K562 (cell line): ENCODE data around the gene MARS1. TPM values are rescaled to one million over a fixed set of nuclear protein-coding genes. Genes with fewer than 3 reads are reported as not detected.

Source experiments
- ATAC-seq: fragments of 200-7000 bp; cut with Tn5 transposase; 3 replicates; pipeline ENCODE4 v1.9.1; 2020; ENCODE audit warnings: moderate library complexity
- BruUV-seq: library from RNA; stranded (reverse); fragments of 400-500 nt; replicated peaks from 2 replicates; lab custom pipeline; 2021; lab: Mats Ljungman, UMichigan
- CTCF ChIA-PET: fragments of 300-600 bp; formaldehyde crosslinking; extraction: SDS; loops from one replicate; lab custom pipeline; 2021; ENCODE audit warnings: low intra/inter-chr PET ratio; lab: Yijun Ruan, JAX
- POLR2A ChIA-PET: fragments of 300-600, 350-650 bp; sonication (Branson Sonifier 250); formaldehyde crosslinking; extraction: SDS; loops from one replicate; lab custom pipeline; 2021; ENCODE audit warnings: antibody characterized with exemption, inconsistent platforms; lab: Yijun Ruan, JAX
- DNase-seq, 4 experiments: peaks; one replicate each; pipeline versions ENCODE4 v3.0.0 to v3.0.0-alpha.2; 2011 to 2018; ENCODE audit warnings: low spot score in 3 of 4, mixed read lengths in 3 of 4; ENCODE audit errors: extremely low read depth in 1 of 4
- FAIRE-seq: peaks from 2 replicates; lab custom pipeline; 2011; peaks lifted over from hg19 to GRCh38; lab: Jason Lieb, UNC
- H2AFZ ChIP-seq: 2 replicates; pipeline ENCODE4 v1.6.0; 2011; ENCODE audit warnings: low read depth, low read length, control low read depth, inconsistent platforms
- H3K27ac ChIP-seq: fragments of 200-600 bp; 3 replicates; pipeline ENCODE4 v1.8.0; 2011; ENCODE audit warnings: low read depth, mild to moderate bottlenecking, control low read depth, inconsistent platforms, low read length, moderate library complexity, mixed read lengths; ENCODE audit errors: extremely low read depth
- H3K27me3 ChIP-seq, 2 experiments: fragments of 300-600 bp in 1 of 2; 2 replicates in 1 of 2; 3 replicates in 1 of 2; pipeline versions ENCODE4 v1.6.0 to v1.8.0; 2011; ENCODE audit warnings: inconsistent platforms in 2 of 2, low read length in 2 of 2, mild to moderate bottlenecking in 1 of 2, mixed read lengths in 1 of 2, moderate library complexity in 1 of 2; ENCODE audit not compliant: control insufficient read depth in 2 of 2, insufficient read depth in 2 of 2
- H3K36me3 ChIP-seq: fragments of 300-600 bp; 3 replicates; pipeline ENCODE4 v1.8.0; 2011; ENCODE audit warnings: mild to moderate bottlenecking, low read length, inconsistent platforms; ENCODE audit not compliant: control insufficient read depth, insufficient read depth
- H3K4me1 ChIP-seq, 2 experiments: fragments of 200-600 bp in 1 of 2; replicated peaks in 1 of 2; 2 replicates in 1 of 2; 3 replicates in 1 of 2; pipeline versions ENCODE4 v1.5.1 to v1.8.0; 2011; ENCODE audit warnings: inconsistent platforms in 2 of 2, low read length in 2 of 2, mild to moderate bottlenecking in 1 of 2, mixed read lengths in 1 of 2, moderate library complexity in 1 of 2; ENCODE audit not compliant: control insufficient read depth in 2 of 2, insufficient read depth in 2 of 2
- H3K4me2 ChIP-seq: 2 replicates; pipeline ENCODE4 v1.6.1; 2011; ENCODE audit warnings: low read length, control low read depth, inconsistent platforms, mixed read lengths; ENCODE audit not compliant: insufficient read depth
- H3K4me3 ChIP-seq: fragments of 200-600 bp; sonication (generic), shearing (Covaris generic); 2 replicates; pipeline ENCODE4 v1.5.1; 2016; ENCODE audit warnings: control low read depth, inconsistent platforms
- H3K79me2 ChIP-seq: fragments of 200-600 bp; 3 replicates; pipeline ENCODE4 v1.8.0; 2011; ENCODE audit warnings: low read length, inconsistent platforms; ENCODE audit not compliant: control insufficient read depth, insufficient read depth
- H3K9ac ChIP-seq, 2 experiments: 2 replicates each; pipeline versions ENCODE4 v1.6.0 to v1.6.1; 2011; ENCODE audit warnings: low read depth in 2 of 2, low read length in 2 of 2, control low read depth in 1 of 2, inconsistent platforms in 1 of 2, mild to moderate bottlenecking in 1 of 2, mixed read lengths in 1 of 2; ENCODE audit not compliant: insufficient read depth in 1 of 2
- H3K9me1 ChIP-seq: one replicate; pipeline ENCODE4 v1.6.0; 2011; ENCODE audit warnings: inconsistent platforms, mild to moderate bottlenecking, low read length, moderate library complexity; ENCODE audit not compliant: control insufficient read depth, insufficient read depth
- H3K9me3 ChIP-seq: replicated peaks from 2 replicates; pipeline ENCODE4 v1.5.1; 2011; ENCODE audit warnings: low read depth, low read length, inconsistent platforms; ENCODE audit not compliant: control insufficient read depth, insufficient read depth
- H4K20me1 ChIP-seq: replicated peaks from 2 replicates; pipeline ENCODE4 v1.6.1; 2011; ENCODE audit warnings: low read length, inconsistent platforms, mixed read lengths; ENCODE audit not compliant: control insufficient read depth, insufficient read depth
- CBX1 ChIP-seq: sonication (generic); IDR thresholded peaks from 2 replicates; pipeline ENCODE4 v1.6.1; 2016; ENCODE audit warnings: antibody characterized with exemption, low read depth, mild to moderate bottlenecking
- MTA3 ChIP-seq: fragments of 450-650 bp; formaldehyde crosslinking; IDR thresholded peaks from 2 replicates; pipeline ENCODE4 v1.6.1; 2017; ENCODE audit warnings: mild to moderate bottlenecking, borderline replicate concordance
- PRMT5 ChIP-seq: sonication (generic); formaldehyde crosslinking; IDR thresholded peaks from 2 replicates; pipeline ENCODE4 v1.5.0; 2020; ENCODE audit warnings: missing genetic modification reagents
- STAG1 ChIP-seq: sonication (generic); formaldehyde crosslinking; IDR thresholded peaks from 2 replicates; pipeline ENCODE4 v1.5.0; 2020; ENCODE audit warnings: missing genetic modification reagents, borderline replicate concordance
- ZFP36 ChIP-seq: fragments of 150-350 bp; IDR thresholded peaks from 2 replicates; pipeline ENCODE4 v1.6.1; 2018; ENCODE audit warnings: low read length, low read depth; ENCODE audit not compliant: partially characterized antibody
- WGBS: fragments of 100-300 bp; shearing (Covaris generic); methylation state at CpG from one replicate; pipeline ENCODE4 v1.1.6; 2016; ENCODE audit warnings: low coverage, mixed read lengths; ENCODE audit not compliant: insufficient coverage; ENCODE audit errors: missing lambda C conversion rate; 5-methylcytosine and 5-hydroxymethylcytosine counted together
- in situ Hi-C: fragments of 300-500 bp; cut with MboI; formaldehyde crosslinking; loops from 4 replicates; pipeline ENCODE4 v1.15.0; 2018; ENCODE audit warnings: inconsistent platforms, mixed read lengths
- intact Hi-C: fragments of 100-400 bp; cut with micrococcal nuclease; formaldehyde crosslinking; loops from 2 replicates; pipeline ENCODE4 v1.14.2; 2022
- polyA plus RNA-seq, 8 experiments: library from polyadenylated mRNA; depleted of rRNA in 4 of 8; stranded (reverse) in 5 of 8; unstranded in 3 of 8; fragments of >200 nt; fragmentation: Nextera tagmentation in 2 of 8; fragmentation: Illumina TruSeq in 1 of 8; extraction: Ambion mirVana in 2 of 8; extraction: Trizol in 1 of 8; gene quantifications; 2 replicates each; pipeline versions ENCODE4 v1.2.1 to v1.2.3, GENCODE V29; 2011 to 2014; ENCODE audit warnings: inconsistent platforms in 1 of 8, missing spikeins in 1 of 8
- total RNA-seq, 7 experiments: library from RNA; depleted of rRNA in 6 of 7; stranded (reverse); fragments of >200 nt in 6 of 7; fragmentation: Illumina TruSeq in 2 of 7; extraction: Trizol in 2 of 7; gene quantifications; 2 replicates each; pipeline versions ENCODE4 v1.2.1 to v1.2.3, GENCODE V29; 2011 to 2021; ENCODE audit warnings: low replicate concordance in 1 of 7
- TF ChIP-seq, protein P1 (sequence below), 2 experiments: fragments of 450-650 bp in 1 of 2; IDR thresholded peaks; 2 replicates each; pipeline ENCODE4 v1.6.1; 2011 to 2017; ENCODE audit warnings: low read depth in 2 of 2, antibody characterized with exemption in 1 of 2, borderline replicate concordance in 1 of 2, low read length in 1 of 2, mild to moderate bottlenecking in 1 of 2, mixed read lengths in 1 of 2; ENCODE audit not compliant: control insufficient read depth in 1 of 2
- TF ChIP-seq, protein P2 (sequence below): fragments of 450-650 bp; IDR thresholded peaks from 2 replicates; pipeline ENCODE4 v1.6.1; 2016; ENCODE audit warnings: missing biosample characterization, missing genetic modification characterization
- TF ChIP-seq, protein P3 (sequence below): fragments of 250-450 bp; sonication (Bioruptor Pico); IDR thresholded peaks from 2 replicates; pipeline ENCODE4 v1.4.0; 2020; ENCODE audit warnings: mild to moderate bottlenecking, moderate library complexity
- TF ChIP-seq, protein P4 (sequence below): fragments of 450-650 bp; IDR thresholded peaks from 2 replicates; pipeline ENCODE4 v1.6.1; 2016
- TF ChIP-seq, protein P5 (sequence below): fragments of 450-650 bp; IDR thresholded peaks from 2 replicates; pipeline ENCODE4 v1.6.1; 2018; ENCODE audit warnings: mild to moderate bottlenecking, low read depth; ENCODE audit not compliant: partially characterized antibody

The MARS1 gene
- total and polyA plus RNA-seq, 9 of the 15 experiments (the other 6 are each of a cell fraction or from before 2014, with no cell fraction given) = 117 to 382 (median 220) TPM

DNA sequence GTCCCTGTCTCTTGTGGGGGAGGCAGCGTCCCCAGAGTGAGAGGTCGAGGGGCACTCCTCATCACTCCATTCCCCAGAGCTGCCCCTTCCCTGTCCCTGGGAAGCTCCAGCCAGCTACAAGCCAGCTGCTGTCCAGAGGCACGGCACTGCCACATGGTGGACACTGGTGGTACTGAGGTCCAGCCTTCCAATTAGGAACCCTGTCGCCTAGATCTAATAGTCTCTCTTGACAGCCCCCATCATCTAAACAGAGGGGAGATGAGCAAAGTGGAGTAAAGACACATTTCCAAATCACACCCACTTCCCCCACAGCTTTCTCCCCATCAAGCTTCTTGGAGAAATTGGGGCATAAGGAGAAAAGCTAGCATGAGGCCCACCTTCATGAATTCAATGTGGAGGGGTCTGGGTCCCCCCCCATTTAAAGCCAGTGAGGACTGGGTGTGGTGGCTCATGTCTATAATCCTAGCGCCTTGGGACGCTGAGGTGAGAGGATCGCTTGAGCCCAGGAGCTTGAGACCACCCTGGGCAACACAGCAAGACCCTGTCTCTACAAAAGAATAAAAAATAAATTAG is 34.8 kb upstream of the MARS1 start:
- peak; percentile 94 for FAIRE-seq
- H3K27ac ChIP-seq = peak overlapping the region; percentile 17; the same call in 1 of the 3 replicates
- TF ChIP-seq, protein P1, sequence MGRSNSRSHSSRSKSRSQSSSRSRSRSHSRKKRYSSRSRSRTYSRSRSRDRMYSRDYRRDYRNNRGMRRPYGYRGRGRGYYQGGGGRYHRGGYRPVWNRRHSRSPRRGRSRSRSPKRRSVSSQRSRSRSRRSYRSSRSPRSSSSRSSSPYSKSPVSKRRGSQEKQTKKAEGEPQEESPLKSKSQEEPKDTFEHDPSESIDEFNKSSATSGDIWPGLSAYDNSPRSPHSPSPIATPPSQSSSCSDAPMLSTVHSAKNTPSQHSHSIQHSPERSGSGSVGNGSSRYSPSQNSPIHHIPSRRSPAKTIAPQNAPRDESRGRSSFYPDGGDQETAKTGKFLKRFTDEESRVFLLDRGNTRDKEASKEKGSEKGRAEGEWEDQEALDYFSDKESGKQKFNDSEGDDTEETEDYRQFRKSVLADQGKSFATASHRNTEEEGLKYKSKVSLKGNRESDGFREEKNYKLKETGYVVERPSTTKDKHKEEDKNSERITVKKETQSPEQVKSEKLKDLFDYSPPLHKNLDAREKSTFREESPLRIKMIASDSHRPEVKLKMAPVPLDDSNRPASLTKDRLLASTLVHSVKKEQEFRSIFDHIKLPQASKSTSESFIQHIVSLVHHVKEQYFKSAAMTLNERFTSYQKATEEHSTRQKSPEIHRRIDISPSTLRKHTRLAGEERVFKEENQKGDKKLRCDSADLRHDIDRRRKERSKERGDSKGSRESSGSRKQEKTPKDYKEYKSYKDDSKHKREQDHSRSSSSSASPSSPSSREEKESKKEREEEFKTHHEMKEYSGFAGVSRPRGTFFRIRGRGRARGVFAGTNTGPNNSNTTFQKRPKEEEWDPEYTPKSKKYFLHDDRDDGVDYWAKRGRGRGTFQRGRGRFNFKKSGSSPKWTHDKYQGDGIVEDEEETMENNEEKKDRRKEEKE (IDR thresholded peaks at IDR 0.05; ENCODE audit: borderline replicate concordance in 1 of 2, control insufficient read depth in 1 of 2, low read depth in 2 of 2, low read length in 1 of 2) = no peak
- TF ChIP-seq MTA3 = no peak
- TF ChIP-seq, protein P2, sequence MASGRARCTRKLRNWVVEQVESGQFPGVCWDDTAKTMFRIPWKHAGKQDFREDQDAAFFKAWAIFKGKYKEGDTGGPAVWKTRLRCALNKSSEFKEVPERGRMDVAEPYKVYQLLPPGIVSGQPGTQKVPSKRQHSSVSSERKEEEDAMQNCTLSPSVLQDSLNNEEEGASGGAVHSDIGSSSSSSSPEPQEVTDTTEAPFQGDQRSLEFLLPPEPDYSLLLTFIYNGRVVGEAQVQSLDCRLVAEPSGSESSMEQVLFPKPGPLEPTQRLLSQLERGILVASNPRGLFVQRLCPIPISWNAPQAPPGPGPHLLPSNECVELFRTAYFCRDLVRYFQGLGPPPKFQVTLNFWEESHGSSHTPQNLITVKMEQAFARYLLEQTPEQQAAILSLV (tag) = no peak
- TF ChIP-seq, protein P3, sequence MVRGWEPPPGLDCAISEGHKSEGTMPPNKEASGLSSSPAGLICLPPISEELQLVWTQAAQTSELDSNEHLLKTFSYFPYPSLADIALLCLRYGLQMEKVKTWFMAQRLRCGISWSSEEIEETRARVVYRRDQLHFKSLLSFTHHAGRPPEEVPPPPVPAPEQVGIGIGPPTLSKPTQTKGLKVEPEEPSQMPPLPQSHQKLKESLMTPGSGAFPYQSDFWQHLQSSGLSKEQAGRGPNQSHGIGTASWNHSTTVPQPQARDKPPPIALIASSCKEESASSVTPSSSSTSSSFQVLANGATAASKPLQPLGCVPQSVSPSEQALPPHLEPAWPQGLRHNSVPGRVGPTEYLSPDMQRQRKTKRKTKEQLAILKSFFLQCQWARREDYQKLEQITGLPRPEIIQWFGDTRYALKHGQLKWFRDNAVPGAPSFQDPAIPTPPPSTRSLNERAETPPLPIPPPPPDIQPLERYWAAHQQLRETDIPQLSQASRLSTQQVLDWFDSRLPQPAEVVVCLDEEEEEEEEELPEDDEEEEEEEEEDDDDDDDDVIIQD (CRISPR knock-in tag) = no peak
- TF ChIP-seq, protein P4, sequence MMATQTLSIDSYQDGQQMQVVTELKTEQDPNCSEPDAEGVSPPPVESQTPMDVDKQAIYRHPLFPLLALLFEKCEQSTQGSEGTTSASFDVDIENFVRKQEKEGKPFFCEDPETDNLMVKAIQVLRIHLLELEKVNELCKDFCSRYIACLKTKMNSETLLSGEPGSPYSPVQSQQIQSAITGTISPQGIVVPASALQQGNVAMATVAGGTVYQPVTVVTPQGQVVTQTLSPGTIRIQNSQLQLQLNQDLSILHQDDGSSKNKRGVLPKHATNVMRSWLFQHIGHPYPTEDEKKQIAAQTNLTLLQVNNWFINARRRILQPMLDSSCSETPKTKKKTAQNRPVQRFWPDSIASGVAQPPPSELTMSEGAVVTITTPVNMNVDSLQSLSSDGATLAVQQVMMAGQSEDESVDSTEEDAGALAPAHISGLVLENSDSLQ = peak; percentile 35; the same call in 1 of the 2 replicates
- no peak for TF ChIP-seq ZFP36
- TF ChIP-seq CBX1 = no peak
- peak; percentile 85; the same call in 1 of the 2 replicates for TF ChIP-seq STAG1 (CRISPR knock-in tag)
- TF ChIP-seq, protein P5, sequence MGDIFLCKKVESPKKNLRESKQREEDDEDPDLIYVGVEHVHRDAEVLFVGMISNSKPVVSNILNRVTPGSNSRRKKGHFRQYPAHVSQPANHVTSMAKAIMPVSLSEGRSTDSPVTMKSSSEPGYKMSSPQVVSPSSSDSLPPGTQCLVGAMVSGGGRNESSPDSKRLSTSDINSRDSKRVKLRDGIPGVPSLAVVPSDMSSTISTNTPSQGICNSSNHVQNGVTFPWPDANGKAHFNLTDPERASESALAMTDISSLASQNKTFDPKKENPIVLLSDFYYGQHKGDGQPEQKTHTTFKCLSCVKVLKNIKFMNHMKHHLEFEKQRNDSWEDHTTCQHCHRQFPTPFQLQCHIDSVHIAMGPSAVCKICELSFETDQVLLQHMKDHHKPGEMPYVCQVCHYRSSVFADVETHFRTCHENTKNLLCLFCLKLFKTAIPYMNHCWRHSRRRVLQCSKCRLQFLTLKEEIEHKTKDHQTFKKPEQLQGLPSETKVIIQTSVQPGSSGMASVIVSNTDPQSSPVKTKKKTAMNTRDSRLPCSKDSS = no peak
- TF ChIP-seq PRMT5 (CRISPR knock-in tag) = no peak

More for the DNA sequence above, 34.8 kb upstream of the MARS1 start:
- Histone ChIP-seq H3K27me3 (no peaks in the 10 kb centered on the region), H3K4me3 (no peak overlapping the region), H3K9ac (no peak overlapping the region), H3K9me3 (no peaks in the 10 kb centered on the region), H3K36me3 (no peaks in the 10 kb centered on the region), H4K20me1 (no peaks in the 10 kb centered on the region), H3K4me2 (peak overlapping the region; percentile 48; the same call in 1 of the 2 replicates), H3K79me2 (peaks cover 17% of the 10 kb centered on the region; the same call in 2 of the 3 replicates), H3K9me1 (no peaks in the 10 kb centered on the region), H3K4me1 (peaks cover 30 to 43% of the 10 kb centered on the region in 2 experiments), H2AFZ (peak overlapping the region; percentile 76)
- ATAC-seq (peak; percentile 50), DNase-seq (peak; percentile 68 to 89 (median 71))
- no TSS peak for BruUV-seq
- CTCF ChIA-PET = interaction anchor here (0.6 to 2.7 kb wide), 6 partner anchors 113 to 240 kb away, joined by 3 to 20 read pairs (median 8); no protein-coding TSS in a partner anchor
- in situ Hi-C loops = loop anchor here (5.0 kb wide), 1 partner anchor 141 kb away; no protein-coding TSS in a partner anchor
- 0% methylated on average over 7 of the region's 7 CpGs for WGBS
- POLR2A ChIA-PET = interaction anchor here (0.6 to 1.9 kb wide), 10 partner anchors 10 to 240 kb away, joined by 3 to 7 read pairs (median 4); no protein-coding TSS in a partner anchor
- intact Hi-C loops = loop anchor here (1.0 to 2.0 kb wide), 3 partner anchors 146 to 240 kb away; no protein-coding TSS in a partner anchor
